ENCODE data around the gene PPP1R14D.

The PPP1R14D gene

DNA sequence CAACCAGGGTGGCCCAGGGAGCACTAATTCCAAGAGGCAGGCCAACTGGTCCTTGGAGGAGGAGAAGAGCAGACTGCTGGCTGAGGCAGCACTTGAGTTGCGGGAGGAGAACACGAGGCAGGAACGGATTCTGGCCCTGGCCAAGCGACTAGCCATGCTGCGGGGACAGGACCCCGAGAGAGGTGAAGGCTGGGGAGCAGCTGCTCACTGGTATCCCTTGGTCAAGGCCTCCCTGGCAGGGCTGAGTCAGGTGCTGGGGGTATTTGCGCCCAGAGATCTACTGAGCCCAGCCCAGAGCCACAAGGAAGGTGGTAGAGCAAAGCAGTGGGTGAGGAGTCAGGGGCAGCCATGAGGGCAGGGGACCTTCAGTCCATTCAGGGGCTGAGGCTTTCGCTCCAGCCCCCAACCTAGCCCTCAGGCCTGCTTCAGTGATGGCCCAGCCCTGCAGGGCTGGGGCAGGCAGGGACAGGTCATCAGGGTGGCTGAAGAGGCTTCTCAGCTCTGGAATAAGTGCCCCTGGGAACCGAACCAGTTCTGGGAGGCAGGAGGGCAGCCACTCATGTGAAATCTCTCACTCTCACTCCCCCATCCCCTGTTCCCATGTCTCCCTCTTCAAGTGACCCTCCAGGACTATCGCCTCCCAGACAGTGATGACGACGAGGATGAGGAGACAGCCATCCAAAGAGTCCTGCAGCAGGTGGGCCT, 15.6 kb downstream of the PPP1R14D start:
- no peak overlapping the region for H3K27ac ChIP-seq
- TF ChIP-seq CTCF (conservative IDR thresholded peaks at IDR 0.05): no peak

GRCh38 chr15:40808861-40809450, 19.6 kb downstream of the PPP1R14D start:
- no peak for TF ChIP-seq CTCF (conservative IDR thresholded peaks at IDR 0.05)
- no peak overlapping the region for H3K27ac ChIP-seq

DNA sequence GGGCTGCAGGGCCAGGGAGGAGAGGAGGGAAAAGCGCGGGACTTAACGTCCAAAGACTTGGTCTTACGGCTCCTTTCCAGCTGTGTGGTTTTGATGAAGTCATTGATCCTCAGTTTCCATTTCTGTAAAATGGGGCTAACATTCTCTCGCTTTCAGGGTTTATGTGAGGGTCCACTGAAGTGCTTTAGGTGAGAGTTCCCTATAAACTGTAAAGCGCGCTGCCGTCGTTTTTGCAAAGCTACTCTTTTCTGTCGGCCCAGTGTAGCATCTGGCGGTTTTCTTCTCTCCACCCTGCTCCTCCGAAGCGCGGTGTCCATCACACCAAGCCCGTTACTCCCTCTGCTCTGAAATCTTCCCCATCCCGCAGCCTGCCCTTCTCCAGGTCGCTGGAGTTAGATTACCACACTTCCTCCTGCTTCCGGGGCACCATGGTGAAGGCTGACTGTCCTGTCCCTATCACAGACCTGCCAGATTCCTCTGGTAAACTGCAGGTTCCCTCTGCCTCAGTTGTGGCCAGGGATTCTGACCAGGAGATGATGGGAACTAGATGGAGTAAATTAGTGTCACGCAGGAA, 20.5 kb downstream of the PPP1R14D start:
- no peak for TF ChIP-seq CTCF (conservative IDR thresholded peaks at IDR 0.05)
- H3K27ac ChIP-seq: peak overlapping the region; percentile 87; the same call in 1 of the 2 replicates

DNA sequence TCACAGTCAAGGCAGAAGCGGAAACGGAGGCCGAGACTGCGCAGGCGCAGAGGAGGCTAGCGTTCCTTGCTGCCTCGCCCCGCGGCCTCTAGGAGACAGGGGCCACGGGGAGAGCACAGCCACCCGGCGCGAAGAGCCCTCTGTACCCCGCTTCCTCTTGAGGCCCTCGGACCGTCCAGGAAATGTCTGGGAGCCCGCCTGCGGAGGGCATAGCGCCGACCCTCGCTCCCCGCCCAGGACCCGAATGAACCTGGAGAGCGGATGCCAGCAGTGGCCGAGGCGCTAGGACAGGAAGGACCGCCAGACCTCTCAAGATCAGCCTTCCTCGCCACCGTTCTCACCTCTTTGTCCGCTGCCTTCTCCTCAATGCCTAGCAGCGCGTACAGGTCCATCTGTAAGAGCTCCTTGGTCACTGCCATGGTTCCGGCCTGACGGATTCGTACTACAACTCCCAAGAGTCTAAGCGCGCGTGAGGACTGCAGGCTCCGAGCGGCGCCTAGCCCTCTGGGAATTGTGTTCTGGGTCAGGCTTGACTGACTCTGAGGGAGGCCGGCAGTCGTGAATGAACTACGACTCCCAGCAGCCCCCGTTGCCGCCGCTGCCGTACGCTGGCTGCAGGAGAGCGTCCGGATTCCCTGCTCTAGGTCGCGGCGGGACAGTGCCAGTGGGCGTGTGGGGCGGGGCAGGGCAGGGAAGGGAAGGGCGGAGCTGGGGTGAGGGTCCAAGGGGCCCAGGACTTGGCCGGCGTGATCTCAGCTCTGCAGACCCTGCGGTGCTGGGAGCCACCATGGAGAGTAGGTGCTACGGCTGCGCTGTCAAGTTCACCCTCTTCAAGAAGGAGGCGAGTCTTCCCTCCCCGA, 21.2 kb downstream of the PPP1R14D start, which contains the start of the genes DNAJC17 and ZFYVE19:
TSS of gene DNAJC17 (minus strand) at position 446 of the 860 bp plus-strand sequence. CDS start at position 419, 27 bp downstream.
TSS of gene ZFYVE19 (plus strand) at position 62 of the 860 bp plus-strand sequence. CDS start at position 563, 501 bp downstream.
- TF ChIP-seq CTCF (conservative IDR thresholded peaks at IDR 0.05): no peak
- peak within 1 kb of the TSS; percentile 87 for H3K27ac ChIP-seq

GRCh38 chr15:40806672-40807027, 21.9 kb downstream of the PPP1R14D start:
- H3K27ac ChIP-seq: peak overlapping the region; percentile 87
- TF ChIP-seq CTCF (conservative IDR thresholded peaks at IDR 0.05): no peak

GRCh38 chr15:40803688-40804087, 24.8 kb downstream of the PPP1R14D start:
- no peak; the same call in 1 of the 2 replicates for TF ChIP-seq CTCF (conservative IDR thresholded peaks at IDR 0.05)
- peak overlapping the region; percentile 72 for H3K27ac ChIP-seq

DNA sequence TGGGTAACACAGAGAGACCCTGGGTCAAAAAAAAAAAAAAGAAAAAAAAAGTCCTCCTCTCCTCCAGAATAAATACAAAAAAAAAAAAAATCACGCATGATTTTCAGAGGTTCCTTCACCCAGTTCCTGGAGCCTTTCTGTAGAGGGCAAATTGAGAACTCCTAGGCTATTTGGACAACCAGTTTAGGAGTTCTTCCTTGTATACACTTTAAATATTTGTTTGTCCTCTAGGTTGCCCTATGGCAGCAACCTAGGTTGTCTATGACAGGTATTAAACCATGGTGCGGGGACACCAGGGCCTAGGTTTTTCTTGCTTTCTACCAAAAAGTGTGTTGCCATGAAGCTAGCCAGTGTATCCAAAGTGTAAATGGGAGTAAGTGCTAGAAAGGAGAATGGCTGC, 25.4 kb downstream of the PPP1R14D start:
- peak overlapping the region; percentile 72 for H3K27ac ChIP-seq
- no peak for TF ChIP-seq CTCF (conservative IDR thresholded peaks at IDR 0.05)

Measured in VCaP (cell line).